ENCODE measurements around the gene IGF2BP2. TPM values are rescaled to one million over a fixed set of nuclear protein-coding genes. Genes with fewer than 3 reads are reported as not detected.

IGF2BP2 gene
- total RNA-seq, 1 donor from 2014 or later = 2.9 TPM

GRCh38 chr3:185822221-185823000, 2.4 kb downstream of the IGF2BP2 start:
- Histone ChIP-seq H3K4me1 (peaks cover 10 to 12% of the 10 kb centered on the region in 2 donors), H3K9me3 (no peaks in the 10 kb centered on the region), H3K27me3 (peaks cover 12% of the 10 kb centered on the region), H3K36me3 (no peaks in the 10 kb centered on the region), H3K27ac (no peak overlapping the region), H3K4me3 (peak overlapping the region; percentile 58 to 67)
- no peak for DNase-seq (ENCODE audit: low spot score in 2 of 2)
- intact Hi-C loops (cut with DNase I) = no loop called here
- no peak for TF ChIP-seq CTCF (IDR thresholded peaks at IDR 0.05)

- no peak overlapping the region for H3K4me3 ChIP-seq
- intact Hi-C loops (cut with DNase I) = no loop called here
- H3K27ac ChIP-seq = no peak overlapping the region
- H3K4me1 ChIP-seq = peaks cover 10 to 12% of the 10 kb centered on the region in 2 donors
- DNase-seq (ENCODE audit: low spot score in 2 of 2) = no peak
- no peaks in the 10 kb centered on the region for H3K36me3 ChIP-seq
- H3K27me3 ChIP-seq = peaks cover 12% of the 10 kb centered on the region
- no peak for TF ChIP-seq CTCF (IDR thresholded peaks at IDR 0.05)
- no peaks in the 10 kb centered on the region for H3K9me3 ChIP-seq
Measured at GRCh38 chr3:185820973-185821758, 3.7 kb downstream of the IGF2BP2 start.

GRCh38 chr3:185818267-185818875, 6.5 kb downstream of the IGF2BP2 start:
- DNase-seq (ENCODE audit: low spot score in 2 of 2) = no peak
- Histone ChIP-seq H3K36me3 (no peaks in the 10 kb centered on the region), H3K9me3 (no peaks in the 10 kb centered on the region), H3K4me1 (peaks cover under 1 to 5% of the 10 kb centered on the region in 2 donors), H3K4me3 (no peak overlapping the region), H3K27ac (no peak overlapping the region), H3K27me3 (peaks cover 10% of the 10 kb centered on the region)
- TF ChIP-seq CTCF (IDR thresholded peaks at IDR 0.05) = no peak
- intact Hi-C loops (cut with DNase I) = no loop called here

GRCh38 chr3:185815391-185816282, 9.2 kb downstream of the IGF2BP2 start:
- no peaks in the 10 kb centered on the region for H3K9me3 ChIP-seq
- H3K36me3 ChIP-seq = no peaks in the 10 kb centered on the region
- no peak overlapping the region for H3K27ac ChIP-seq
- no peaks in the 10 kb centered on the region for H3K27me3 ChIP-seq
- intact Hi-C loops (cut with DNase I) = no loop called here
- DNase-seq (ENCODE audit: low spot score in 2 of 2) = no peak
- H3K4me3 ChIP-seq = no peak overlapping the region
- H3K4me1 ChIP-seq = no peaks in the 10 kb centered on the region
- TF ChIP-seq CTCF (IDR thresholded peaks at IDR 0.05) = no peak

GRCh38 chr3:185813691-185814215, 11.1 kb downstream of the IGF2BP2 start:
- no peak overlapping the region for H3K27ac ChIP-seq
- no peaks in the 10 kb centered on the region for H3K36me3 ChIP-seq
- TF ChIP-seq CTCF (IDR thresholded peaks at IDR 0.05) = no peak

More at GRCh38 chr3:185813691-185814215, 11.1 kb downstream of the IGF2BP2 start:
- no peak for DNase-seq (ENCODE audit: low spot score in 2 of 2)
- Histone ChIP-seq H3K4me1 (no peaks in the 10 kb centered on the region), H3K4me3 (no peak overlapping the region), H3K9me3 (no peaks in the 10 kb centered on the region), H3K27me3 (no peaks in the 10 kb centered on the region)
- intact Hi-C loops (cut with DNase I) = no loop called here
